ENCODE data around the gene SAPCD1.

- no peak for TF ChIP-seq MAX (IDR thresholded peaks at IDR 0.05; ENCODE audit: low read depth, low read length)
- no peak for TF ChIP-seq CTCF (IDR thresholded peaks at IDR 0.05; ENCODE audit: low read depth, low read length)
- TF ChIP-seq POLR2A (IDR thresholded peaks at IDR 0.05; ENCODE audit: extremely low read depth, insufficient read length), result no peak
Measured at GRCh38 chr6:31782126-31782855, 19.8 kb downstream of the SAPCD1 start.

Measured in NB4 (cell line).